ENCODE measurements around the gene ERC1.

The ERC1 gene

GRCh38 chr12:1471224-1471623 is 480.2 kb downstream of the ERC1 start:
- no peak for DNase-seq (ENCODE audit: extremely low spot score)
- no peak for TF ChIP-seq CTCF (IDR thresholded peaks at IDR 0.05; ENCODE audit: control extremely low read depth, extremely low read depth, low read depth, missing control alignments)
- CTCF ChIA-PET = interaction anchor here (1.6 kb wide), 1 partner anchor 13 kb away, joined by 3 read pairs; no protein-coding TSS in a partner anchor
- POLR2A ChIA-PET = no interaction called here

- ChIA-PET POLR2A (no interaction called here), CTCF (interaction anchor here (1.1 to 1.5 kb wide), 2 partner anchors 10 to 15 kb away, joined by 3 read pairs; no protein-coding TSS in a partner anchor)
- no peak for TF ChIP-seq CTCF (IDR thresholded peaks at IDR 0.05; ENCODE audit: control extremely low read depth, extremely low read depth, low read depth, missing control alignments)
- no peak for DNase-seq (ENCODE audit: extremely low spot score)
Measured at GRCh38 chr12:1473418-1473817, 482.4 kb downstream of the ERC1 start.

- CTCF ChIA-PET = interaction anchor here (1.1 to 2.0 kb wide), 5 partner anchors 10 to 109 kb away, joined by 3 to 6 read pairs (median 3); no protein-coding TSS in a partner anchor
- DNase-seq (ENCODE audit: extremely low spot score) = no peak
- POLR2A ChIA-PET = interaction anchor here (0.7 kb wide), 1 partner anchor 660 kb away, joined by 4 read pairs; no protein-coding TSS in a partner anchor
- no peak for TF ChIP-seq CTCF (IDR thresholded peaks at IDR 0.05; ENCODE audit: control extremely low read depth, extremely low read depth, low read depth, missing control alignments)
Measured at GRCh38 chr12:1474041-1474573, 483.1 kb downstream of the ERC1 start.

GRCh38 chr12:1474574-1475153 is 483.6 kb downstream of the ERC1 start:
- DNase-seq (ENCODE audit: extremely low spot score) = no peak
- ChIA-PET POLR2A (interaction anchor here (0.7 kb wide), 1 partner anchor 661 kb away, joined by 4 read pairs; no protein-coding TSS in a partner anchor), CTCF (interaction anchor here (1.1 to 2.0 kb wide), 6 partner anchors 10 to 109 kb away, joined by 3 to 6 read pairs (median 4); no protein-coding TSS in a partner anchor)
- no peak for TF ChIP-seq CTCF (IDR thresholded peaks at IDR 0.05; ENCODE audit: control extremely low read depth, extremely low read depth, low read depth, missing control alignments)

GRCh38 chr12:1479645-1480044 is 488.6 kb downstream of the ERC1 start:
- no peak for DNase-seq (ENCODE audit: extremely low spot score)
- ChIA-PET POLR2A (no interaction called here), CTCF (interaction anchor here (1.1 to 1.3 kb wide), 2 partner anchors 33 to 104 kb away, joined by 3 to 4 read pairs; no protein-coding TSS in a partner anchor)
- no peak for TF ChIP-seq CTCF (IDR thresholded peaks at IDR 0.05; ENCODE audit: control extremely low read depth, extremely low read depth, low read depth, missing control alignments)

- no peak for TF ChIP-seq CTCF (IDR thresholded peaks at IDR 0.05; ENCODE audit: control extremely low read depth, extremely low read depth, low read depth, missing control alignments)
- ChIA-PET POLR2A (no interaction called here), CTCF (no interaction called here)
Measured at GRCh38 chr12:1481326-1481725, 490.3 kb downstream of the ERC1 start.

More at GRCh38 chr12:1481326-1481725, 490.3 kb downstream of the ERC1 start:
- DNase-seq (ENCODE audit: extremely low spot score) = no peak
